ENCODE results near the gene ABCC4. TPM values are rescaled to one million over a fixed set of nuclear protein-coding genes. Genes with fewer than 3 reads are reported as not detected.

Gene ABCC4
- total and polyA plus RNA-seq, 8 donors: 24.7 to 60.9 (median 43.1) TPM

DNA sequence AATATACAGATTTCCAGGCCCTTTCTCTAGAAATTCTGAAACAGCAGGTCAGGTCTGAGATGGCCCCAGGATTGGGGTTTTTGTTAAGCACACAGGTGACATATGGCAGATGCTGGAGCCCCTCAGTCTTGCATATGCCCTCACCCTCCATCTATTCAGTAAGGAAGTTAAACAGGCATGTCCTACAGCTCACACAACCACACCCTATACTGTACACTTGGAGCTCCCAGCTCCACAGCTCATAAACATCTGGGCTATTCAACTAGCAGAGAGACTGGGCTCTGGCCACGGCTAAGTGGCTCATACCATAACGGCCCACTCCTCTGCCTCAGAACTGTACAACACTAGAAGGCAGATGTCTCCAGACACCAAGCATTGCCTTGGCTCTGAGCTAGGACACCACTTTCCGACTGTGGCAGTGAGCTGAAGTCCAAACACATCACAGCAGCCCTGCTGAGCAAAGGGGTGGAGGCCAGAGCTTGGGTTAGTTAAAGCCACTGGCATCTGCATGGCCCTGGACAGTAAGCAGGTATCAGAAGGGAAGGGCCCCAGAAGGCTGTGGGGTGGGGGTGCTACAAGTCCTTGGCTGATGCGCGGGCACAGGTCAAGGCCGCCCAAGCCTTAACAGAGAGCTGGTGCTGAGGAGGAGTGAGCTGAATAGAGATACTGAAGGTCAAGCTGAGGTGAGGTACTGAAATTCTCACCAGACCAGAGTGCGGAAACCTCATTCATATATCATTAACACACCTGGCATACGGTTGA lies 79.1 kb downstream of the ABCC4 start:
- Histone ChIP-seq H3K4me1 (peaks cover 6 to 7% of the 10 kb centered on the region in 2 donors), H3K9me3 (no peaks in the 10 kb centered on the region), H3K36me3 (peaks cover 0 to 4% of the 10 kb centered on the region in 2 donors), H3K27ac (no peak overlapping the region), H3K27me3 (no peaks in the 10 kb centered on the region), H3K4me3 (no peak overlapping the region)
- intact Hi-C loops (cut with DNase I): no loop called here
- peak; percentile 52 for ATAC-seq
- no peak for DNase-seq
- TF ChIP-seq CTCF (IDR thresholded peaks at IDR 0.05): no peak

- intact Hi-C loops (cut with DNase I): no loop called here
- Histone ChIP-seq H3K27me3 (no peaks in the 10 kb centered on the region), H3K9me3 (no peaks in the 10 kb centered on the region), H3K4me3 (no peak overlapping the region), H3K36me3 (peaks cover 0 to 4% of the 10 kb centered on the region in 2 donors), H3K27ac (no peak overlapping the region), H3K4me1 (no peaks in the 10 kb centered on the region)
- no peak for DNase-seq
- TF ChIP-seq CTCF (IDR thresholded peaks at IDR 0.05): no peak
- ATAC-seq: no peak
Measured at GRCh38 chr13:95220611-95221010, 80.6 kb downstream of the ABCC4 start.

- DNase-seq: no peak
- no peak for TF ChIP-seq CTCF (IDR thresholded peaks at IDR 0.05)
Measured at GRCh38 chr13:95217920-95218830, 83.1 kb downstream of the ABCC4 start.

GRCh38 chr13:95216182-95216581 lies 85.1 kb downstream of the ABCC4 start:
- Histone ChIP-seq H3K27me3 (no peaks in the 10 kb centered on the region), H3K27ac (no peak overlapping the region), H3K9me3 (no peaks in the 10 kb centered on the region), H3K4me1 (peaks cover 0 to 9% of the 10 kb centered on the region in 2 donors), H3K36me3 (peaks cover 0 to 4% of the 10 kb centered on the region in 2 donors), H3K4me3 (no peak overlapping the region)
- no peak for DNase-seq
- intact Hi-C loops (cut with DNase I): no loop called here
- ATAC-seq: no peak
- TF ChIP-seq CTCF (IDR thresholded peaks at IDR 0.05): no peak

More at GRCh38 chr13:95217920-95218830, 83.1 kb downstream of the ABCC4 start:
- Histone ChIP-seq H3K36me3 (peaks cover 0 to 4% of the 10 kb centered on the region in 2 donors), H3K4me3 (no peak overlapping the region), H3K9me3 (no peaks in the 10 kb centered on the region), H3K27me3 (no peaks in the 10 kb centered on the region), H3K27ac (no peak overlapping the region), H3K4me1 (peaks cover 0 to 6% of the 10 kb centered on the region in 2 donors)
- ATAC-seq: no peak
- intact Hi-C loops (cut with DNase I): no loop called here

All from left lung (tissue), 10 donors.